ENCODE data around the gene PEAK1.
A peak's percentile ranks its signal among the peaks of the same experiment; 100 is the strongest.

PEAK1 gene

GRCh38 chr15:77340245-77340644 lies 79.7 kb downstream of the PEAK1 start:
- no peak overlapping the region for H3K4me3 ChIP-seq (ENCODE audit: low read depth, low read length)
- no peak for DNase-seq (ENCODE audit: low read depth)
- TF ChIP-seq CTCF (IDR thresholded peaks at IDR 0.05; ENCODE audit: control insufficient read depth, extremely low read depth, insufficient read depth): no peak

DNA sequence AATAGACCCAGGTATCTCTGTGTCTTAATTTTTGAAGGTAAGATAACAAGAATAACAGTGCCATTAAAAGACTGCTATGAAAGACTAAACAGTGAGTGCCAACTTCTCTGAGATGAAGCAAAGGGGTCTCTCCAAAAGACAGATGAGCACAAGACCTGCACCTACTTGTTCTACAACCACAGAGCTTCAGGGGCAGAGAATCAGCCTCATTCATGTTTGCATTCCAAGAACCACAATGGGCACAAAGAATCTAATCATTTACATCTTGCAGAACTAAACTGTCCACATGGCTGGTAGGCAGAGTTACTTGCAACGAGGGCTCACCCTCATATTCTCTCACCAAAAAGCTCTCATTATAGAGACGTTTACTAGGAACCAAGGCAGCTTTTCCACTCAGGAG lies 83.9 kb downstream of the PEAK1 start:
- no peak overlapping the region for H3K4me3 ChIP-seq (ENCODE audit: low read depth, low read length)
- no peak for DNase-seq (ENCODE audit: low read depth)
- no peak for TF ChIP-seq CTCF (IDR thresholded peaks at IDR 0.05; ENCODE audit: control insufficient read depth, extremely low read depth, insufficient read depth)

GRCh38 chr15:77335298-77335697 lies 84.6 kb downstream of the PEAK1 start:
- H3K4me3 ChIP-seq (ENCODE audit: low read depth, low read length): no peak overlapping the region
- DNase-seq (ENCODE audit: low read depth): no peak
- TF ChIP-seq CTCF (IDR thresholded peaks at IDR 0.05; ENCODE audit: control insufficient read depth, extremely low read depth, insufficient read depth): no peak

- TF ChIP-seq CTCF (IDR thresholded peaks at IDR 0.05; ENCODE audit: control insufficient read depth, extremely low read depth, insufficient read depth): no peak
- DNase-seq (ENCODE audit: low read depth): no peak
Observed at GRCh38 chr15:77333166-77333565, 86.7 kb downstream of the PEAK1 start.

GRCh38 chr15:77329202-77329601 lies 90.7 kb downstream of the PEAK1 start:
- DNase-seq (ENCODE audit: low read depth): no peak
- no peak for TF ChIP-seq CTCF (IDR thresholded peaks at IDR 0.05; ENCODE audit: control insufficient read depth, extremely low read depth, insufficient read depth)
- no peak overlapping the region for H3K4me3 ChIP-seq (ENCODE audit: low read depth, low read length)

More at GRCh38 chr15:77333166-77333565, 86.7 kb downstream of the PEAK1 start:
- H3K4me3 ChIP-seq (ENCODE audit: low read depth, low read length): no peak overlapping the region

DNA sequence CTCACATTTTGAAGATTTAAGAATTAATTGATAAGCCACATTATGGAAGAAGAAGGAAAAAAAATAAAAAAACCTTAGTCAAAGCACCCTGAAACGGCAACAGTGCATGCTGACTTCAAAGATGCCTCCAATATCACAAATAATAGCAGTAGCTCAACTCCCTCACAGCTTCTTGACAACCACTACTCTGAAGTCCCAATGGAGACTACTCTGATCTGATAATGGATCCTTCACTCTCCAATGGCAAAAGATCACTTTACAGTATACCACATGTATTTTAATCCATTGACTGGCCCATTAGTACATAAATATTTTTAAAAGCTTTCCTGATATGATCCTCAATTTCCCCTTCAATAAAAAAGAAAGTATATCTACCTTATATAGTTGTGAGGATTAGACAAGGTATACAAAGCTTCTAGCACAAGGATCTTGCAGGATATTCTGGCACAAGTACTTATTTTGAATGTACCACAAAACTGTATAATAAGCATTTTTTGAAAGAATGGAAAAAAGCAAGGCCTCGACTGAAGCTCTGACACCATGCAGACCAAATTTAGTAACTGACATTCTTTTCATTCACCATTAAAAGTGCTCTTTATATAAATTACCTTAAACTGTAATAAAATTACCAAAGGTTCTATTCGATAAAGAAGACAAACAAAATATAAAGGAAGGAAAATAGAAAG lies 91.9 kb downstream of the PEAK1 start:
- no peak for TF ChIP-seq CTCF (IDR thresholded peaks at IDR 0.05; ENCODE audit: control insufficient read depth, extremely low read depth, insufficient read depth)
- H3K4me3 ChIP-seq (ENCODE audit: low read depth, low read length): no peak overlapping the region
- DNase-seq (ENCODE audit: low read depth): no peak

GRCh38 chr15:77327168-77327567 lies 92.7 kb downstream of the PEAK1 start:
- DNase-seq (ENCODE audit: low read depth): peak; percentile 38
- no peak overlapping the region for H3K4me3 ChIP-seq (ENCODE audit: low read depth, low read length)
- no peak for TF ChIP-seq CTCF (IDR thresholded peaks at IDR 0.05; ENCODE audit: control insufficient read depth, extremely low read depth, insufficient read depth)
